SH-SY5Y (cell line): Measurements from ENCODE around the gene PI4KB.

ENCODE experiments used
- GATA2 ChIP-seq: IDR thresholded peaks from 2 replicates; pipeline ENCODE4 v1.6.1; 2011; ENCODE audit warnings: mild to moderate bottlenecking, low read depth, low read length
- GATA3 ChIP-seq: IDR thresholded peaks from 2 replicates; pipeline ENCODE4 v1.6.1; 2011; ENCODE audit warnings: low read depth, mild to moderate bottlenecking, low read length, moderate library complexity

PI4KB gene

GRCh38 chr1:151327223-151327902 lies at the start of gene PI4KB:
Gene PI4KB (minus strand): TSS chr1:151327416. CDS start chr1:151316481, 10,935 bp downstream.
- TF ChIP-seq GATA2, result no peak
- TF ChIP-seq GATA3, result no peak

GRCh38 chr1:151373196-151373595 lies 46.0 kb upstream of the PI4KB start:
- TF ChIP-seq GATA3 (no peak), GATA2 (no peak)

GRCh38 chr1:151372058-151372934 lies 45.1 kb upstream of the PI4KB start, which contains the start of gene SELENBP1:
Gene SELENBP1 (minus strand): TSS chr1:151372705. CDS start chr1:151372641, 64 bp downstream.
- TF ChIP-seq GATA3, result no peak
- TF ChIP-seq GATA2, result no peak

GRCh38 chr1:151371370-151372057 lies 44.3 kb upstream of the PI4KB start:
- TF ChIP-seq GATA3, result no peak
- TF ChIP-seq GATA2, result no peak

GRCh38 chr1:151370211-151370911 lies 43.1 kb upstream of the PI4KB start:
- TF ChIP-seq GATA2, result no peak
- no peak for TF ChIP-seq GATA3

- TF ChIP-seq GATA3 (no peak), GATA2 (no peak)
These were observed 42.4 kb upstream of the PI4KB start for GRCh38 chr1:151369621-151370048.

GRCh38 chr1:151369302-151369610 lies 42.0 kb upstream of the PI4KB start:
- TF ChIP-seq GATA2, result no peak
- no peak for TF ChIP-seq GATA3

GRCh38 chr1:151368393-151369301 lies 41.4 kb upstream of the PI4KB start:
- no peak for TF ChIP-seq GATA3
- TF ChIP-seq GATA2, result no peak

- no peak for TF ChIP-seq GATA2
- no peak for TF ChIP-seq GATA3
These were observed 40.6 kb upstream of the PI4KB start for GRCh38 chr1:151367658-151368392.

GRCh38 chr1:151364996-151365395 lies 37.8 kb upstream of the PI4KB start:
- TF ChIP-seq GATA2, result no peak
- TF ChIP-seq GATA3, result no peak

- no peak for TF ChIP-seq GATA3
- no peak for TF ChIP-seq GATA2
These were observed 35.3 kb upstream of the PI4KB start for GRCh38 chr1:151362308-151363155.

- TF ChIP-seq GATA2, result no peak
- no peak for TF ChIP-seq GATA3
These were observed 34.7 kb upstream of the PI4KB start for GRCh38 chr1:151361883-151362282.
